Liver (tissue), 3 donors: Measurements from ENCODE around the gene DDA1.

Experiments
- ATF3 ChIP-seq: IDR thresholded peaks from 2 replicates; pipeline ENCODE4 v1.6.1; 2016; ENCODE audit warnings: antibody characterized with exemption
- CTCF ChIP-seq: fragments of 150-350 bp; IDR thresholded peaks from 2 replicates; pipeline ENCODE4 v1.5.1; 2017; ENCODE audit warnings: improper control_type of control experiment, low read depth, low read length; ENCODE audit not compliant: missing input control
- JUND ChIP-seq, 2 donors: IDR thresholded peaks; 2 replicates each; pipeline ENCODE4 v1.6.1; 2016; ENCODE audit warnings: antibody characterized with exemption in 2 of 2
- RAD21 ChIP-seq, 2 donors: IDR thresholded peaks; 2 replicates each; pipeline ENCODE4 v1.6.1; 2016; ENCODE audit warnings: antibody characterized with exemption in 2 of 2, mild to moderate bottlenecking in 2 of 2
- REST ChIP-seq: IDR thresholded peaks from 2 replicates; pipeline ENCODE4 v1.6.1; 2016; ENCODE audit warnings: antibody characterized with exemption, mild to moderate bottlenecking
- SP1 ChIP-seq: IDR thresholded peaks from 2 replicates; pipeline ENCODE4 v1.6.1; 2018; ENCODE audit warnings: antibody characterized with exemption, mild to moderate bottlenecking
- TAF1 ChIP-seq: conservative IDR thresholded peaks from 2 replicates; pipeline ENCODE4 v1.6.1; 2016; ENCODE audit warnings: antibody characterized with exemption, mild to moderate bottlenecking
- YY1 ChIP-seq: IDR thresholded peaks from 2 replicates; pipeline ENCODE4 v1.6.1; 2016; ENCODE audit warnings: antibody characterized with exemption, mild to moderate bottlenecking
- donor health status: healthy.
- donor health status: healthy.

- TF ChIP-seq CTCF (no peak), JUND (IDR thresholded peaks at IDR 0.05) (no peak), YY1 (no peak), REST (no peak), TAF1 (no peak), SP1 (no peak), ATF3 (no peak), RAD21 (IDR thresholded peaks at IDR 0.05) (no peak)
Measured at GRCh38 chr19:17268754-17269153, 40.6 kb upstream of the DDA1 start.
